HL-60 (cell line): ENCODE results near the gene CDHR3.

ENCODE experiments used
- CTCF ChIP-seq: IDR thresholded peaks from one replicate; pipeline ENCODE4 v1.5.1; 2011; ENCODE audit warnings: low read length, control low read depth, inconsistent platforms; ENCODE audit not compliant: insufficient read depth
- POLR2AphosphoS5 ChIP-seq: IDR thresholded peaks from 2 replicates; pipeline ENCODE4 v1.6.1; 2012; ENCODE audit warnings: low read depth

GRCh38 chr7:105985672-105986215, 22.7 kb downstream of the CDHR3 start:
- TF ChIP-seq POLR2AphosphoS5 (no peak), CTCF (no peak)
